Measurements from ENCODE around the gene CDC34.

CDC34 gene

DNA sequence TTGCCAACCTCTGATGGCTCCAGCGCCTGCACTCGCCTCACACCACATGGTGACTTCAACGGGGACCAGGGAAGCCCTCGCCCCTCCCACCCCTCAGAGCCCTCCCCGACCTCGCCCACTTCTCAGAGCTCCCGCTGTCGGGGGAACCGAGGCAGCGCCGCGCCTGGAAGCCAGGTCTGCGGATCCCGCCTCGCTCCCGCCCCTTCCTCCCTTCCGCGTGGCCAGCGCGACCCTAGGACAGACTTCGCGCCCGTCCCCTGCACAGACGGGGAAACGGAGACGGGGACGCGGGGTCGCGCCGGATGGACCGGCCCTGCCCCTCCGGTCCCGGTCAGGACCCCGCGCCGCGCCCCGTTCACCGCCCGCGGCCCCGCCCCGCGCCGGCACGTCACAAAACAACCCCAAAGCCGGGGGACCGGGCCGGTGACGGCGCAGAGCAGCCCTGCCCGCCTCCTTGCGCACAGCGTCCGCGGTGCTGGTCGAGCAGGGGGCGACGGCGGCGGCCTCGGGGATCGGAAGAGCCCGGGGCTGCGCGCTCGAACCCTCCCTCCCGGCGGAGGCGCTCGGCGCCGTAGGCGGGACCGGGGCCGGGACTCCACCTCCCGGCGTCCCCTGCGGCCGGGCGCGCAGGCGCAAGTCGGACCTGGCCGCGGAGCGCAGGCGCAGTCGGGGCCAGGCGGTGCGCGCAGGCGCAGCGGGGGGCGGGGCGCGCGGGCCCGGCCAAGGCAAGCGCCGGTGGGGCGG lies 379 bp upstream of the CDC34 start:
- peak overlapping the region; percentile 87 to 90 for H3K4me3 ChIP-seq (ENCODE audit: low read depth in 1 of 2, low read length in 1 of 2)
- H3K4me1 ChIP-seq (ENCODE audit: control insufficient read depth in 1 of 2, insufficient read depth in 1 of 2, low read depth in 1 of 2, low read length in 1 of 2): peaks cover 27 to 30% of the 10 kb centered on the region in 2 experiments
- H3K36me3 ChIP-seq: peaks cover 15% of the 10 kb centered on the region
- H3K27me3 ChIP-seq: peaks cover 8% of the 10 kb centered on the region
- peak overlapping the region; percentile 85 for H3K27ac ChIP-seq
- TF ChIP-seq, protein P1, sequence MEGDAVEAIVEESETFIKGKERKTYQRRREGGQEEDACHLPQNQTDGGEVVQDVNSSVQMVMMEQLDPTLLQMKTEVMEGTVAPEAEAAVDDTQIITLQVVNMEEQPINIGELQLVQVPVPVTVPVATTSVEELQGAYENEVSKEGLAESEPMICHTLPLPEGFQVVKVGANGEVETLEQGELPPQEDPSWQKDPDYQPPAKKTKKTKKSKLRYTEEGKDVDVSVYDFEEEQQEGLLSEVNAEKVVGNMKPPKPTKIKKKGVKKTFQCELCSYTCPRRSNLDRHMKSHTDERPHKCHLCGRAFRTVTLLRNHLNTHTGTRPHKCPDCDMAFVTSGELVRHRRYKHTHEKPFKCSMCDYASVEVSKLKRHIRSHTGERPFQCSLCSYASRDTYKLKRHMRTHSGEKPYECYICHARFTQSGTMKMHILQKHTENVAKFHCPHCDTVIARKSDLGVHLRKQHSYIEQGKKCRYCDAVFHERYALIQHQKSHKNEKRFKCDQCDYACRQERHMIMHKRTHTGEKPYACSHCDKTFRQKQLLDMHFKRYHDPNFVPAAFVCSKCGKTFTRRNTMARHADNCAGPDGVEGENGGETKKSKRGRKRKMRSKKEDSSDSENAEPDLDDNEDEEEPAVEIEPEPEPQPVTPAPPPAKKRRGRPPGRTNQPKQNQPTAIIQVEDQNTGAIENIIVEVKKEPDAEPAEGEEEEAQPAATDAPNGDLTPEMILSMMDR (IDR thresholded peaks at IDR 0.05): no peak
- H3K9me3 ChIP-seq: no peaks in the 10 kb centered on the region

DNA sequence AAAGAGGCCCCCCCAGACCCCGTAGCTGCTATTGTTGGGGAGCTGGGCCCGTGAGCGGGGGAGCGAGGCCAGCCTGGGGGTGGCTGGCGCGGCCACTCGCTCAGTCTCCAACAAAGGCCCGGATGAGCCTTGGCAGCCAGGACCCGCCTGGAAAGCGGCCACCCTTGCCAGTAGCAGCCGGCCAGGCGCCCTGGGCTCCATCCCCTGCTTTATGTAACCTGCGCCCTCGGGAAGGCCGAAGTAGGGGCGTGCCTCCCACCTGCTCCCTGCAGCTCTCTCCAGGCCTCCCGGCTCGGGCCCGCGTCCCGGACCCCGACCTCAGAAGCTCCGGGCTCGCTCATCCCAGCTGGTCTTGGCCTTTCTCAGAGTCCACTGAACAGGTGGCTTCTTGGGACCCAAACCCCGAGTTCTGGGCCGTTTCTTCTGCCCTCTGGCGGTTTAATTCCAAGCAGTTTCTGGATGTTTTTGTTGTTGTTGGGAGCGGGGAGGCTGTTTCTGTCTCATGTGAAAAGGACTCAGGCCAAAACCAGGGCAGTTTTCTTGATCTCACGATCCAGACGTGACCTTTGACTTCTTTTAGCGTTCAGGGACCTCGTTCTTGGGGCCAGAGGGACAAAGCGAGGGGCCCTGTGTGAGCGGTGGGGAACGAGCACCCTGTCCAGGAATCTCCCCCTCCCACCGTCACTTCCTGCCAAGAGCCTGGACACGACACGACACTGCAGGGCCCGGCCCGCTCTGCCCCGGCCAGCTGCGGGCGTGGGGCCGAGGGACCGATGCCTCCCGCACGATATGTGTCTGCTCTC lies 1.2 kb downstream of the CDC34 start:
- no peaks in the 10 kb centered on the region for H3K27me3 ChIP-seq
- peak overlapping the region; percentile 85 to 90 for H3K4me3 ChIP-seq (ENCODE audit: low read depth in 1 of 2, low read length in 1 of 2)
- peaks cover 28% of the 10 kb centered on the region for H3K36me3 ChIP-seq
- H3K27ac ChIP-seq: peak overlapping the region; percentile 85
- TF ChIP-seq, protein P1 (IDR thresholded peaks at IDR 0.05): peak; percentile 51
- H3K4me1 ChIP-seq (ENCODE audit: control insufficient read depth in 1 of 2, insufficient read depth in 1 of 2, low read depth in 1 of 2, low read length in 1 of 2): peaks cover 27 to 30% of the 10 kb centered on the region in 2 experiments
- H3K9me3 ChIP-seq: no peaks in the 10 kb centered on the region

DNA sequence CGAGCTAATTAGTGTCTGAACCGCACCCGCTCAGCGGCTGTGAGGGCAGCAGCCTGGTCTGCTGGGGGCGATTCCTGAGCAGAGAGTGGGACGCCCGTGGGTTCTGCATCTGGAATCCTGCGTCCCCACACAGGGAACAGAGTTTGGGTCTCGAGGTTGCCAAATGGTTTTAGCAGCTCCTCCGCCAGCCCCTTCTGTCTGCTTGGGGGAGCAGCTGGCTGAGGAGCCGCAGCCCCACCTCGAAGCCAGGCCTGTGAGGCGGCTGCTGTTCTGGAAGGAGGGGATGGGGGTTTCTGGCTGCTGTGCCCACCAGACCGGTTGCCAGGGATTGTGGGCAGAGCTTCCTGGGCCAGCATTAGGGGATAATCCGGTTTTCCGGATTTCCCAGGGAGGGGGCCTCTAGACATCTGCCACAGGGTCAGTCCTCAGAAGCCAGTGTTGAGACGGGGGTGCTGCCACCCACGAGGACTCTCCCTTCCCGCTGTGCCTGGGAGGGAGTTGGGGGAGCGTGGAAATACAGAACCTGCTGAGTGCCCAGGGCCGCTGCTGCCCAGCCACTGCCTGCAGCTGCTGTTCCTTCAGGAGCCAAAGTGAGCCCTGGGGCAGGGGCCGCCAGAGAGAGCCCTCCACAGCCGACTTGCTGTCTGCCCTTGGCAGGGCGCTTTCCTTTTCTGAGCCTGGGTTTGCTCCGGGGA lies 2.0 kb downstream of the CDC34 start:
- H3K4me1 ChIP-seq (ENCODE audit: control insufficient read depth in 1 of 2, insufficient read depth in 1 of 2, low read depth in 1 of 2, low read length in 1 of 2): peaks cover 25 to 27% of the 10 kb centered on the region in 2 experiments
- H3K36me3 ChIP-seq: peaks cover 35% of the 10 kb centered on the region
- peak overlapping the region; percentile 85 for H3K27ac ChIP-seq
- peak overlapping the region; percentile 85 to 90 for H3K4me3 ChIP-seq (ENCODE audit: low read depth in 1 of 2, low read length in 1 of 2)
- TF ChIP-seq, protein P1 (IDR thresholded peaks at IDR 0.05): no peak
- no peaks in the 10 kb centered on the region for H3K9me3 ChIP-seq
- no peaks in the 10 kb centered on the region for H3K27me3 ChIP-seq

DNA sequence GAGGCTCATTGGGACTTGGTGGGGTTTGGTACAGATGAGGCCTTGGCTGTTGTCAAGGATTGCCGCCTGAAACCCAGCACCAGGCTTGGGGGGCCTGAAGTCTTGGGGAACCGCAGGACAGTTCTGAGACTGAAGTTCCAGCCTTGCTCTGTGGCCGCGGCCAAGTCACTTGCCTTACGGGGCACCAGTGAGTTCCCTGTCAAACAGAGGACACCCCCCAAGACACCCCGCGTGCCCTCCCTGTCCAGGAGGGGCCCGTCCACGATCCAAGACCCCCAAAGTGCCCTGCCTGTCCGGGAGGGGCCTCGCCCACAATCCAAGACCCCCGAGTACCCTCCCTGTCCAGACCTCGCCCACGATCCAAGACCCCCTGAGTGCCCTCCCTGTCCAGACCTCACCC lies 2.5 kb downstream of the CDC34 start:
- no peak overlapping the region for H3K4me3 ChIP-seq (ENCODE audit: low read depth in 1 of 2, low read length in 1 of 2)

More for the DNA sequence above, 2.5 kb downstream of the CDC34 start:
- Histone ChIP-seq H3K4me1 (ENCODE audit: control insufficient read depth in 1 of 2, insufficient read depth in 1 of 2, low read depth in 1 of 2, low read length in 1 of 2) (peaks cover 24 to 27% of the 10 kb centered on the region in 2 experiments), H3K27ac (peak overlapping the region; percentile 85), H3K27me3 (no peaks in the 10 kb centered on the region), H3K9me3 (no peaks in the 10 kb centered on the region), H3K36me3 (peaks cover 41% of the 10 kb centered on the region)
- TF ChIP-seq, protein P1 (IDR thresholded peaks at IDR 0.05): no peak
